Stimulated activated CD8-positive, alpha-beta memory T cell treated with anti-CD3 and anti-CD28 coated beads, Interleukin-7, amount 100 ng/mL, for 24 hours (primary cell): ENCODE data around the gene FAM3C.

ENCODE experiments used
- DNase-seq: peaks from one replicate; pipeline ENCODE4 v3.0.0-alpha.2; 2020; ENCODE audit warnings: low read depth

The FAM3C gene

GRCh38 chr7:121379930-121380329 is 16.2 kb downstream of the FAM3C start:
- no peak for DNase-seq

GRCh38 chr7:121376979-121377378 is 19.1 kb downstream of the FAM3C start:
- DNase-seq = no peak

- no peak for DNase-seq
Measured at GRCh38 chr7:121373177-121373576, 22.9 kb downstream of the FAM3C start.

- DNase-seq = no peak
Measured at GRCh38 chr7:121372376-121373010, 23.6 kb downstream of the FAM3C start.

- DNase-seq = no peak
Measured at GRCh38 chr7:121371883-121372282, 24.2 kb downstream of the FAM3C start.

- no peak for DNase-seq
Measured at GRCh38 chr7:121371367-121371766, 24.7 kb downstream of the FAM3C start.

- no peak for DNase-seq
Measured at GRCh38 chr7:121369462-121369861, 26.6 kb downstream of the FAM3C start.

- DNase-seq = no peak
Measured at GRCh38 chr7:121366852-121367431, 29.2 kb downstream of the FAM3C start.

- DNase-seq = no peak
Measured at GRCh38 chr7:121360564-121360963, 35.5 kb downstream of the FAM3C start.

- DNase-seq = no peak
Measured at GRCh38 chr7:121355574-121355973, 40.5 kb downstream of the FAM3C start.

GRCh38 chr7:121352323-121352722 is 43.8 kb downstream of the FAM3C start:
- DNase-seq = no peak

GRCh38 chr7:121351682-121352081 is 44.4 kb downstream of the FAM3C start:
- DNase-seq = no peak

- DNase-seq = no peak
Measured at GRCh38 chr7:121344497-121344896, 51.6 kb downstream of the FAM3C start.

- no peak for DNase-seq
Measured at GRCh38 chr7:121344093-121344492, 52.0 kb downstream of the FAM3C start.

GRCh38 chr7:121343302-121343701 is 52.8 kb downstream of the FAM3C start:
- DNase-seq = no peak

GRCh38 chr7:121342631-121343030 is 53.5 kb downstream of the FAM3C start:
- no peak for DNase-seq

GRCh38 chr7:121341933-121342332 is 54.2 kb downstream of the FAM3C start:
- no peak for DNase-seq

GRCh38 chr7:121339082-121339481 is 57.0 kb downstream of the FAM3C start:
- DNase-seq = no peak

- DNase-seq = no peak
Measured at GRCh38 chr7:121337398-121337797, 58.7 kb downstream of the FAM3C start.

- no peak for DNase-seq
Measured at GRCh38 chr7:121336579-121336978, 59.5 kb downstream of the FAM3C start.

- no peak for DNase-seq
Measured at GRCh38 chr7:121334875-121335648, 61.0 kb downstream of the FAM3C start.

GRCh38 chr7:121334376-121334775 is 61.7 kb downstream of the FAM3C start:
- DNase-seq = no peak

- no peak for DNase-seq
Measured at GRCh38 chr7:121331574-121331973, 64.5 kb downstream of the FAM3C start.
